HG03378 (cell line): ENCODE results near the gene RGS10.

Source experiments
- ATAC-seq: cut with Tn5 transposase; IDR thresholded peaks from one replicate; pipeline ENCODE4 v1.9.1; 2021; ENCODE audit warnings: mild to moderate bottlenecking, moderate library complexity; ENCODE audit not compliant: unreplicated experiment

The RGS10 gene

DNA sequence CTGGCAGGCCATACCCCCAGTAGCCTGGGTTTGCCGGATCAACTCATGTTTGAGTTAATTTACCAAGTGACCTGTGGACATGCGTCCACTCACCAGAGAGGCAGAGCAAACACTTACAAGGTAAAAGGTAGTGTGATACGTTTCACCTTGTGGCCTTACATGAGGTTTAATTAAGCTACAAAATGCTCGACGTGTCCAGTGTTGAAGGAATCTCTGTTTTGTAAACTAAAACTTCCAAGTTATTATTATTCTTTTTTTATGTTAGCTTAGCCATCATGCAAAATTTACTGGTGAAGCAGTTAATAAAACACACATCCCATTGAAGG lies 42.9 kb downstream of the RGS10 start:
- no peak for ATAC-seq

DNA sequence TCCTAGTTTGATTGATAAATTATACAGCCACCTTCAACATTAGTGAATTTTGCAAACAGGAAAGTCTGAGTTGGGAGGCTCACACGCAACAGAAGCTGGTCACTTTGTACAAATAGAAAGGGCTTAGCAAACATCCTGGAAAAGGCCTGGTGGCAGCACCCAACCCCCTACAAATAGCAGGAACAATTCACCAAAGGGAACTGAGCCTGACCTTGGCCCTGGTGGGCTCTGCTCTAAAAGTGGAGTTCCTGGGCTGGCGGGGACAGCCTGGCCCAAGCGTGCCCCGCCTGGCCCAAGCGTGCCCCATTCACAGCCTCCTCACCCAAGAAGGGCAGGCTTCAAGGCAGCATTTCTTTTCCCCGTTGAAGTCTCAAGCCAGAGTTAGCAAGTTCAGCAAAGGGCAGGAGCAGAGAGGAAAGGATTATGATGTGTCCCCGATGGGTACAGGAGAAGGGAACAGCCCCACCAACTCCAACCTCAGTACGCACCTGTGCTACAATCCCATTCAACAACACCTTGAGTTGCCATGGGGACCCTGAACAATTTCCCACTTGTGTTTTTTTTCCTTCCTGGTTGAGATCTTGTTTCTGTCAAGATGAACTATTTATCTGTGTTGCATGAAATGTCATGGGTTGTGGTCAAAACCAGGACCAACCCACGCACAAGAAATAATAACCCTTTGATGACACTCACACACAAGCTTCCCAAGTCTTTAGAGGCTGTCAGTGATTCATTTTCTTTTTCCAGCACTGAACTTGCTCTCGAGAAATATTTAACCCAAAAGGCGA lies 43.4 kb downstream of the RGS10 start:
- ATAC-seq = no peak

DNA sequence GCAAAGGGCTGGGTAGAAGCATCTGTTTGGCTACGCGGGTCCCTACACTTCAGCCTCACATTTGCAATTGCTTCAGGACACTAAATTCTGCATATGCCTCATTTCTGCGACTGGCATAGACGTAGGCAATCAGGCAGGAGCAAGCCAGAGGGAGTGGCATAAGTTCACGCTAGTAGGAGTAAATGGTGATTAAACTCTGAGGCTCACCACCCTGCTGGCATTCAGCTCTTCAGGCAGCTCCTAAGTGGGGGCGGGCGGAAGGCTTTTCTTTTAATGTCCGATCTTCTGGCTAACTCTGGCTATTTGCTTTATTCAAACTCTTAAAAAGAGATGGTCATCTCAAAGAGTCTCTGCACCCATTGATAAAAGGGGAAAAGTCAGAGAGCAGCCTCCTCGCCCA lies 45.3 kb downstream of the RGS10 start:
- no peak for ATAC-seq

DNA sequence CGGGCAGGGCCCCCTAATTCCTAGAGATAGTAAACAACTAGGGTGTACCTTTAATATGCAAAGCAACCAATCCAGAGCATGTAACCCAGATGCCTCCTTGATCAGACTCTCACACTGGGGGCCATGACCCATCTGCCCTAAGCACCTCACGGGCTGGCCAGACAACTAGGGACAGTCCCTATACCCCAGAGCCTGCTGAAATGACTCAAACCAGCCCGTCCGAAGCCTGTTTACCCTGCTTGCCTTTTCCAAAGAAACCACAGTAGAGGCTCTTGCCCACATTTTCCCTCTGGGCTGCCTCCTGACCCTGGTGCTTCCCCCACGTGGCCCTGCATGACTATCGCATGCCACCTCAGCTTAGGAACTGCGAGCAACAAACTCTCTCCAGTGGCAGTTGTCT lies 46.2 kb downstream of the RGS10 start:
- peak; percentile 85 for ATAC-seq

DNA sequence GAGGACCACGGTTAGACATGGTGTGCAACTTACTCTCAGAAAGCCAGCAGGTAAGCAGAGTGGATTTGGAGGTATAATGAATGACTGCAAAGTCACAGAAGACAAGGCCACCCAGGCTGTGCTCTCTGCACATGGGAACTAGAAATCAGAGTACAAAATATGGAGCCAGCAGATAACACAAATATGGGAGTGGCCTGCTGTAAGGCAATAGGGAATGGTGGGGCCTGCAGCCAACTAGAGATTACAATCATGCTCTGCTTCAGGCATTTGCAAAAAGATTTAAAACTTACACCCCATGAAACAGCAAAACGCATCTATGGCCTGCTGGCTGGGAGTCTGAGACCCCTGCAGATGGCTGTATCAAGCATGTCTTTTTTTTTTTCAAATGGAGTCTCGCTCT lies 47.0 kb downstream of the RGS10 start:
- no peak for ATAC-seq

DNA sequence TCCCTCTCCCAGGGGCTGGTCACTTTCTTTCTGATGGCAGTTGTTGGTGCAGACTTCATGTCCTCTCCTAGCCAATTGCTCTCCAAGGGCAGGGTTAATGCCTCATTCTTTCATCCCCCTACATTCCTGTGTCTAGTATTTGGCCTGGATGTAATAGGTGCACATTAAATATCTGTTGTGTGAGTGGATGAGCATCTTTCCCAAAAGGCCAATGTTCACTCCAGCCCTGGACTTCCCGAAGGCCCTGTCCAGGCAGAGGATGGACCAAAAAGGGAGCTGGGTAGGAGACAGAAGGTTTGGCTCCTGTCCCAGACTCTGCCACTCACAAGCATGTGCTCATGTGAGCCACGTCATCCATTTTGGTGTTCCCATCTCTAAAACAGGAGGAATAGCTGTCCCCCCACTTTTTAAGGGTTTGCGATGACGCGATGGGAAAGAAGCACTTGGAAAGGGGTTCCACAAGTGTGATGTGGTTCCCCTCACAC lies 47.5 kb downstream of the RGS10 start:
- ATAC-seq = no peak

DNA sequence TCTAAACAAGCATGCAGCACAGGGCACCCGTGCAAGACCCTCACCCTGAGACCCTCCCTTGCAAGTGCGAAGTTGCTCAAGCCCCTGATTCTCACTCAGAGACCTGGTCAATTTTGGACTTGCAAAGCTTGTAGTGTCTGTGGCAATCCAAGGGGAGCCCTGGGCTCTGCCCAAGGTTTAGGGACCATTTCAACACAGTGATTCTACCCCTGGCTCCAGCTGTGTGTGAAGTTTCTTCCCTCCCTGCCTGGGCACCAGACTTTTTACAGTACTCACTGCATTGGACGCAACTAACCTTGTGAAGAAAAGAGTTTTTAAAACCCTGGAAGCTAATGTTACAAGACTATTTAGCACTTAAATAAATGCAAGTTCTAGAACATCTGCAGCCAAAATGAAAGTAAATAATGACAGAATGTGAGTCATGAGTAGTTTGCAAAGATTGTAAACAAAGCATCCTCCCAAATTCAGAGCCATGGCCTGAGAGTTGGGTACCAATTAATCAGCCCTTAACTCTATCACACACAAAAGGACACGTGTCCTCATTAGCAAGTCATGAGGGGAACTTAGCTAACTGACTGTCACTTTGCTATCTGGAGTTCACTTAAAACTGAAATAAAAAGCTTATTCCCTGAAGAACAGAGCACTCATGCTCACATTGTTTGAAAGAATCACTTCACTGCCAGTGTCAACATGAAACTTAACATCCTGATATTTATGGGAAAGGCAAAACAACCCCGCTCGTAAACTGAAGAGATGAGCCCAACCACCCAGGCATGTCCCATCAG lies 48.1 kb downstream of the RGS10 start:
- ATAC-seq = no peak

DNA sequence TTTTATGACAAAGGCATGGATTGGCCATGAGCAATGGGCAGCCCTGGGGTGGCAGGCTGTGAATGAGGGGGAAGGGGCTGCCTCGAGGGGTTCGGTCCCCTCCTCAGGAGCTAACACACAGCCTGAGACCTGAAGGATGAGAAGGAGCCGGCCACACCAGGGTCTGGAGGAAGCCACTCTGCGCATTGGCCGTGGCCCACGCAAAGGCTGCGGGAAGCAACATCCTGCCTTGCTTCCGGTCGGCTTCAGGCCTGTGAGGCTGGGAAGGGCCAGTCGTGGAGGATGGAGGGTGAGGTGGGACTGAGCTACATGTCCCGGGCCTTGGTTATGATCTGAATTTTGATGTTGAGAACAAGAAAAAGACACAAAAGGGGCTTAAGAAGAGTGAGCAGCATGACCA lies 49.4 kb downstream of the RGS10 start:
- ATAC-seq = no peak

DNA sequence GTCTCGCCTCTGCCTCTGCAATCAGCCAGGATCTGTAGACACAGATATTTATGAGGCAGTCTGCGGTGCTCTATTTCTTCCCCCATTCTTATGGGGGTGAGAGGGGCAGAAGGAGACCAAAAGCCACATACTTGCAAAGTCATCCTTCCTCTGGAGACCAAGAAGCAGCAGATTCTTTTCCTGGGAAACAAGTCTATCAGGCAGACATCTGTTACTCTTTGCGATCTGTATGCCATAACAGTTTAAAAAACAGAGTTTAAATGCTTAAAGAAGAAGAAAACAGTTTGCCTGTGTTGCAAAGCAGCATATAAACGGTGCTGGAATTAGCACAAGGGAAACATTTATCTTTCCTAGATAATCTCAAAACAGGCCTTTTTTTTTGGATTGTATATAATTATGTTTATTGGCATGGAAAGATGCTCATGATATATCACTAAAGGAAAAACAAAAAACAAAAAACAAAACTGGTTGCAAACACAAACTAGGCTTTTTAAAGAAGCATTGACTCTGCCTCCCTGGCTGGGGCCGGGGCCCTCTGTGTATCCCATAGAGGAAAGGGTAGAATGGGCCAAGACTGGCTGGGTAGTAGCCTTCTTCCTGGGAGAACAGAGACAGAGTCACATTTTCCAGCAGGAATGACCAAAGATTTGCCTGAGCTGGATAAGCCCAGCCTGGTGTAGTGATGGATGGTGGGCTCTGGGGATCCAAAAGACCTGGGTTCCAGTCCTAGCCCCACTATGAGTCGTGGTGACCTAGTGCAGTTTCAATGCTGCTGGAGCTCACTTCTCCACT lies 50.4 kb downstream of the RGS10 start:
- ATAC-seq = no peak

DNA sequence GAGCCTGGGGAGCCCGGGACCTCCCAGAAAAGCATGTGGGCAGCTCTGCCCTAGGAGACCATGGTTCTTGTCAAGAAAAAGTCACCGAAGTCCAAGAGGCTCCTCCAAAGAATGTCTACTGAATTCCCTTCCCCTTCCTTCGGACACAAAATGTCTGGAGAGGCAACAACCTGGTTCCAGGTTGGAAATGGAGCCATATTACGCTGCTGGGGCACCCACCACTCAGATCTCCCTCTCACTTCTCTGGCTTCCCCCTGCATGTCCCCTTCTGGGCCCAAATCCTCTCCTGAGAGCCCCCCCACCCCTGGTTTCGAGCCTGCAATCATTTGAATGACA lies 52.6 kb downstream of the RGS10 start:
- no peak for ATAC-seq

DNA sequence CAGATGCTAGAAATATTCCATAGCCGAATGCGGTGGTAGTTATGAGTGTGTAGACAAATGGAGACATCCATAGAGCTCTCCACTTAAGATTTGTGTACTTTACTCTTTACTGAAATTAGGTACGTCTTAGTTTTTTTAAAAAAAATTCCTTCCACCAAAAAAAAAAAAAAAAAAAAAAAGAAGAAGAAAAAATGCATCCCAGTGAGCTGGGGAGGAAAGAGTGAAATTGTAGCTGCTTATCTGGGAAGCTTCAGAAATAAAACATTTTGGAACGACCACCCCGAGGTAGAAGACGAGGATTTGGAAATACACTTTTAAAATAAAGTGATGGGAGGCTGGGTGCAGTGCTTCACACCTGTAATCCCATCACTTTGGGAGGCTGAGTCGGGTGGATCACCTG lies 53.8 kb downstream of the RGS10 start:
- no peak for ATAC-seq

DNA sequence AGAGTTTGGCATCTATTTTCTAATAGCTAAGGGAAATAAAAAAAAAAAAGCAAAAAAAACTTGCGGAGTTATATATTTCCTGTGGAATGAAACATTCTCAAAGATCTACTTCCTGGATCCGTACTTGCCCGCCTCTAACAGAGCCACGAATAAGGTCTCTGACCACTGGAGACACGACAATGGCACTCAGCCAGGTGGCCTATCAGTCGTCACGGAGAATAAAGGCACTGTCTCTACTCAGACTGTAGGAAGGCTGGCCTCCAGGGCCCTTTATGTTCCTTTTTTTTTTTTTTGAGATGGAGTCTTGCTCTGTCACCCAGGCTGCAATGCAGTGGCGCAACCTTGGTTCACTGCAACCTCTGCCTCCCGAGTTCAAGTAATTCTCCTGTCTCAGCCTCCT lies 58.7 kb downstream of the RGS10 start:
- ATAC-seq = no peak

DNA sequence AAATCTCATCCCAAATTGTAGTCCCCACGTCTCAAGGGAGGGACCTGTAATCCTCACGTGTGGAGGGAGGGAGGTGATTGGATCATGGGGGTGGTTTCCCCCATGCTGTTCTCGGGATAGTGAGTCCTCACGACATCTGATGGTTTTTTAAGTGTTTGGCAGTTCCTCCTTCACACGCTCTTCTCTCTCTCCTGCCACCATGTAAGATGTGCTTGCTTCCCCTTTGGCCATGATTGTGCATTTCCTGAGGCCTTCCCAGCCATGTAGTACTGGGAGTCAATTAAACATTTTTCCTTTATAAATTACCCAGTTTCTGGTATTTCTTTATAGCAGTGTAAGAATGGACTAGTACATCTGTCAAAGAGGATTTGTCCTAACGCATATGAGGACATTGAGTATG lies 59.5 kb downstream of the RGS10 start:
- ATAC-seq = no peak

DNA sequence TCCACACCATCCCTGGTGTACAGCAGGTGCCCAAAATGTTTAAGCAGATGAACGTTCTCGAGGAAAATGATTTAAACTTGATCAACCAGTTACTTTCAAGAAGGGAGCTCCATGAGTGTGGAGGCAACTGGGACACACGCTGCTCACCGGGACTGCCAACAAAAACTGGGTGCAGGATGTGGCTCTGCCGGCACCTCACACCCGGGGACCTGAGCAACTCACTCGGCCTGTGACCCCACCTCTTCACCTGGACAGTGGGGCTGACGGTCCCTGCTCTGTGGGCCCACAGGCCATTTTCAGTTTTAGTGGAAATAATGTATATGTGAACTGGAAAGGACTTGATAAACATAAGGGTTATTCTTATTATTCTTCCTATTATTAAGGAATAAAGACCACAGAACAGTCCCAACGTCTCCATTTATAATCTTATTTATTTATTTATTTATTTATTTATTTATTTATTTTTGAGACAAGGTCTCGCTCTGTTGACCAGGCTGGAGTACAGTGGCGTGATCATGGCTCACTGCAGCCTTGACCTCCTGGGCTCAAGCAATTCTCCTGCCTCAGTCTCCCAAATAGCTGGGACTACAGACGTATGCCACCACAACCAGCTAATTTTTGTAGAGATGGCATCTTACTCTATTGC lies 60.6 kb downstream of the RGS10 start:
- no peak for ATAC-seq

DNA sequence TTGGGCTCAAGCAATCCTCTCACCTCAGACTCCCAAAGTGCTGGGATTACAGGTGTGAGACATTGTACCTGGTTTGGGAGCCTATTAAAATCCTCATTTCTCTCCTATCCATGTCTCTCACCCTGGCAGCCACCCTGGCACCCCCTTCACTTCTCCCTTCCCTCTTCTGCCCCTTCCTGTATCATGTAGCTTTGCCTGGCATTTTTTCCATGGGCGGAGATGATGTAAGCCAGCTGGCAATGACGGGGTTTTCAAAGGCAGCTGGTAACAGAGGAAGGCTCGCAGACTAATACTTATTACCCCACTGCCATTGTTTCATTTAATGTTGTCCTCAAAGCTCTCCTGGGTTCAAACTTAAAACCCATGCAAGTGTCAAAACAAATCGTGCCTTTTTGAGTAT lies 61.9 kb downstream of the RGS10 start:
- ATAC-seq = no peak

DNA sequence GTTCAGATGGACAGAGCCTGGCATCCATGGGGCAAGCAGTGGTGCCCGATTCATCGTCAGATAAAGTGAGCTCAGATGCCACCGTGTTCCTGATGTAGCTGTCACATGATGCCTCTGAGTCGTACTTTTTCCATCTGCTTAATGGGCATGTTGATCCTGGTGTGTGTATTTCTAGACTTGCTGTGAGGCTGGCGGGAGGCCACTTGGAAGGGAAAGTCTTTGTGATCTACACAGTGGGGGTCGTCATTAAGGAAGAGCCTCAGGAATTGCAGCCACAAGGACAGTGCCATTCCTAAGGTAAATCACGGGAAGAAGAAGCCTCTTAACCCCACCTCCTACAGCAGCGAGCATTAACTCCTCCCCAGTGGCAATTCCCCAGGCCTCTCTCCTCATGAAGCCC lies 63.0 kb downstream of the RGS10 start:
- ATAC-seq = no peak

DNA sequence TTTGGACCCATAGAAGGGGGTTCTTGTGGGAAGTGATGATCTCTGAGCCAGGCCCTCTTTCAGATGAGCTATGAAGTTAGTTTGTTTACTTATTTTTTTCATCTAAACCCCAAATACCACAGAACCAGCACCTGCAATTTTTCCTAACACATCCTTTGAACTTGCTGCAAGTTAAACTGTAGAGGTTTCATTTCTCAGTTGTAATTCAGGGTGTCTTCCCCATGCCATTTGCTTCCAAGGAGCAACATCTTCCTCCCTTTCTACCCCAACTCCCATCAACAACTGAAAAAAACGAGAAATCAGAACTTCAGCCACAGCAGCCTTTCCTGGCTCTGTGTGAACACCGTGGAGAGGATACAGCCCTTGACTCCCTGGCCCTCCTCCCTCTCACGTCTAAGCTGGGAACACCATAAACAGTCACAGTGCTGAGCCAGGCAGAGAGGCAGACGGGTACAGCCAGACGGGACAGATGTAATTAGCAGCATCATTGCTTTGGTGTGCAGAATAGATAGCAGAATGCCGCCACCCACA lies 63.6 kb downstream of the RGS10 start:
- peak; percentile 5 for ATAC-seq

DNA sequence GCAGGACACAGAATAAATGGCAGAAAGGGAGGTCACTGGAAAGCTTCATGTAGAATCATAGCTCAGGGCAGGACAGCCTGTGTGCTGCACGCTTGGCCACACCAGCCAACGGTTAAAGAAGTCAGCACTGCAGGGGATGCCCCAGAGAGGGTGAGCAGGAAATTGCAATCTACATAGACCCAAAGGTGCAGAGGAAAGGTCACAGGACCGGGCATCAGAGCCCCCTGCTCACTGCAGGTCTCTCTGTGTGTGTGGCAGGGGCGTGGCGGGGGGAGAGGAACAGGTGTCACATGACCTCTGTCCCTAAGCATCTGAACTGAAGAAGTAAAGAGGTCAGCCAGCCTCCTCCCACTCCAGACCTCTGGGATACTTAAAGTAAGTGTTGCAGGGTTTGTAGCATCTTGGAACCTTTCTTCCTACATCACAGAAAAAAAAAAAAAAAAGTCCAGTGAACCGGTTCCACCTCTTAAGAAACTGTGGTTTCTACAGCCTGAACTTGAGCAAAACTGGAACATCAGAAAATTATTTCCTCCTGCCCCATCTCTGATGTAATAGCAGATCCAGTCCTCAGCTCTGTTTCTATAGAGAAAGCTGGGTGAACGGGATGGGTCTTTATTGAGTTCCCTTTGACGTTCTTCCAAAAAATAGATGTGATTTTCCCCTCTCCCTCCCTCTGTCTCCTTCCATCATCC lies 64.3 kb downstream of the RGS10 start:
- peak; percentile 87 for ATAC-seq

DNA sequence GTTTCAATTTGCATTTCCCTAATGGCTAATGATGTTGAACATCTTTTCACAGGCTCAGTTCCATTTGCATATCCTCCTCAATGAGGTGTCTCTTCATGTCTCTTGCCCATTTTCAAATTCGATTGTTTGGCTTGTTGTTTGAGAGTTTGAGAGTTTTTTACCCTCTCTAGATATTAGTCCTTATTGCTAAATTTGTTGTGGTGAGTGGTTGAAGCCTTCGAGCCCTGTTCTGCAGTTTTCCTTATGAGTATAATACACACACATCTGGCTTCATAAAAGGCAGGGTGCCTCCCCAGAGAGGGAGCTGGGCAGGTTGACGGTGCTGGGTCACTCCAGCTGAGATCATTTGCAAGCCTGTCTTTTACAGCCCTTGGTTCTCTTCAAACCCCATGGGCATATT lies 65.1 kb downstream of the RGS10 start:
- ATAC-seq = peak; percentile 48

DNA sequence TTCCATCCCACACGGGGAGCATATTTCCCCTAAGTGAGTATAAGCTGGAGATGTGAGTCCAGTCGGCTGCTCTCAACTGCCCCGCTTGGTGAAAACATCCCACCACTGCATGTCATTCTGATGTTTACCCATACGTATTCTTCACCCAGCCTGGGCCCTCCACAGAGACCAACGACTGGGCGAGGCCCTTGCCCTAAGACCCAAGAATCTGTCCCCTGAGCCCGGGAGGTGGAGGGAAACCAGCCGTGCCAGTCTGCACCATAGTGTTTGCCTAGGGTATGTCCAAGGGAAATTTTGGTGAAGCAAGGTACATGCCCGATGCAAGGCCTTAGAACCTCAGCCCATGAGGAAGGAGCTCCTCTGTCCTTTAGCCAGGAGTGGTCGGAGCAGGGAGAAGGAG lies 67.9 kb downstream of the RGS10 start:
- ATAC-seq = no peak
